ENCODE results near the gene OR2AG1. TPM values are rescaled to one million over a fixed set of nuclear protein-coding genes. Genes with fewer than 3 reads are reported as not detected.

The OR2AG1 gene
- total RNA-seq, 1 experiment from 2014 or later, result not detected

DNA sequence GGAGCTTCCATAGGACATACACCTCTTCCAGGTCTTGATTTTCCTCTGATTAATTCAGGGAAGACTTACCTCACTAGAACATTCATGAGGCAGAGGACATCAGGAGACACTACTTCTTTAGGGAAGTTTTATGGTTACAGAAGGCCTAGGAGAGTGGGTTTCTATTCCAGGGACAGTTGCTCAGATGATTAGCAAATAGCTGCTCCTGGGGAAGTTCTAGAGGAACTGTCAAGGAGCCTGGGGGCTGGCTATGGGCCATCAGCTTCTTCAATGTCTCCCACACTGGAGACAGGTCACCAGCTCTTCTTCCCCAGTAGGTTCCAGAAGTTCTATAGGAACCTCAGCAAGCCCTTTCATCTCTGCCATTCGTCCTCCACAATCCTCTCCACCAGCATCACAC is 51.2 kb downstream of the OR2AG1 start:
- Histone ChIP-seq H3K4me3 (no peak overlapping the region), H3K9me3 (no peaks in the 10 kb centered on the region), H3K36me3 (no peaks in the 10 kb centered on the region), H3K27me3 (no peaks in the 10 kb centered on the region)
- no peak for DNase-seq

Other genes starting within 250 kb of the OR2AG1 start
- gene RRP8, start 179.4 kb upstream of the OR2AG1 start, total RNA-seq (2014; rRNA removed; shearing (Covaris generic); ENCODE audit: low replicate concordance), result 21.1 and 32.9 TPM in 2 replicates
- 92.9 and 136 TPM in 2 replicates for gene ILK, start 179.2 kb upstream of the OR2AG1 start, total RNA-seq (2014; rRNA removed; shearing (Covaris generic); ENCODE audit: low replicate concordance)
- 59.5 and 111 TPM in 2 replicates for gene TAF10, start 170.8 kb upstream of the OR2AG1 start, total RNA-seq (2014; rRNA removed; shearing (Covaris generic); ENCODE audit: low replicate concordance)
- 2.5 and 15.2 TPM in 2 replicates for gene TPP1, start 163.6 kb upstream of the OR2AG1 start, total RNA-seq (2014; rRNA removed; shearing (Covaris generic); ENCODE audit: low replicate concordance)
- gene DCHS1, start 127.2 kb upstream of the OR2AG1 start, total RNA-seq (2014; rRNA removed; shearing (Covaris generic); ENCODE audit: low replicate concordance), result 4.3 and 5.4 TPM in 2 replicates
- 77.2 and 1,705 TPM in 2 replicates for gene MRPL17, start 99.7 kb upstream of the OR2AG1 start, total RNA-seq (2014; rRNA removed; shearing (Covaris generic); ENCODE audit: low replicate concordance)
- gene OR2AG2, start 11.0 kb upstream of the OR2AG1 start, total RNA-seq (2014; rRNA removed; shearing (Covaris generic); ENCODE audit: low replicate concordance), result 0.33 TPM in 1 of 2 replicates, not detected in the other
- gene OR6A2, start 16.7 kb downstream of the OR2AG1 start, total RNA-seq (2014; rRNA removed; shearing (Covaris generic); ENCODE audit: low replicate concordance), result not detected in 2 replicates
- not detected in 2 replicates for gene OR10A5, start 62.7 kb downstream of the OR2AG1 start, total RNA-seq (2014; rRNA removed; shearing (Covaris generic); ENCODE audit: low replicate concordance)
- not detected in 2 replicates for gene OR10A2, start 80.0 kb downstream of the OR2AG1 start, total RNA-seq (2014; rRNA removed; shearing (Covaris generic); ENCODE audit: low replicate concordance)
- gene OR10A4, start 93.6 kb downstream of the OR2AG1 start, total RNA-seq (2014; rRNA removed; shearing (Covaris generic); ENCODE audit: low replicate concordance), result not detected in 2 replicates
- gene OR2D2, start 109.5 kb downstream of the OR2AG1 start, total RNA-seq (2014; rRNA removed; shearing (Covaris generic); ENCODE audit: low replicate concordance), result not detected in 2 replicates
- not detected in 2 replicates for gene OR2D3, start 138.0 kb downstream of the OR2AG1 start, total RNA-seq (2014; rRNA removed; shearing (Covaris generic); ENCODE audit: low replicate concordance)
- 6.2 and 8.0 TPM in 2 replicates for gene ZNF215, start 143.4 kb downstream of the OR2AG1 start, total RNA-seq (2014; rRNA removed; shearing (Covaris generic); ENCODE audit: low replicate concordance)
- gene ZNF214, start 237.3 kb downstream of the OR2AG1 start, total RNA-seq (2014; rRNA removed; shearing (Covaris generic); ENCODE audit: low replicate concordance), result 1.1 and 2.2 TPM in 2 replicates
- 0.12 TPM in 1 of 2 replicates, not detected in the other for gene NLRP14, start 237.5 kb downstream of the OR2AG1 start, total RNA-seq (2014; rRNA removed; shearing (Covaris generic); ENCODE audit: low replicate concordance)

Measured in MG63 (cell line).